ENCODE results near the gene GRB10. TPM values are rescaled to one million over a fixed set of nuclear protein-coding genes. Genes with fewer than 3 reads are reported as not detected.

Gene GRB10
- total RNA-seq, 4 donors from 2014 or later, result 3.5 to 35.1 (median 9.2) TPM

- Histone ChIP-seq H3K27me3 (peaks cover 0 to 39% (median 0%) of the 10 kb centered on the region in 4 donors), H3K9me3 (no peaks in the 10 kb centered on the region), H3K36me3 (no peaks in the 10 kb centered on the region), H3K4me1 (peaks cover 0 to 19% (median 5%) of the 10 kb centered on the region in 3 donors), H3K27ac (no peak overlapping the region), H3K4me3 (no peak overlapping the region)
- WGBS, 2 donors, result 87 to 98% methylated on average over 3 to 5 of the region's 5 CpGs
- TF ChIP-seq CTCF (IDR thresholded peaks at IDR 0.05) (no peak), POLR2A (IDR thresholded peaks at IDR 0.05) (no peak)
- intact Hi-C loops (cut with DNase I), result no loop called here
- no peak for DNase-seq
Measured at GRCh38 chr7:50795831-50796230, 13.1 kb upstream of the GRB10 start.

GRCh38 chr7:50795253-50795652 lies 12.6 kb upstream of the GRB10 start:
- Histone ChIP-seq H3K4me1 (peaks cover 0 to 25% (median 5%) of the 10 kb centered on the region in 3 donors), H3K9me3 (no peaks in the 10 kb centered on the region), H3K27me3 (peaks cover 0 to 39% (median 0%) of the 10 kb centered on the region in 4 donors), H3K4me3 (no peak overlapping the region), H3K36me3 (no peaks in the 10 kb centered on the region), H3K27ac (no peak overlapping the region)
- WGBS, 2 donors, result 62 to 63% methylated on average over 2 of the region's 2 CpGs
- DNase-seq, result no peak
- TF ChIP-seq CTCF (IDR thresholded peaks at IDR 0.05) (no peak), POLR2A (IDR thresholded peaks at IDR 0.05) (no peak)
- intact Hi-C loops (cut with DNase I), result no loop called here

GRCh38 chr7:50793947-50794570 lies 11.4 kb upstream of the GRB10 start:
- no peaks in the 10 kb centered on the region for H3K36me3 ChIP-seq
- peaks cover 0 to 31% (median 5%) of the 10 kb centered on the region in 3 donors for H3K4me1 ChIP-seq
- H3K4me3 ChIP-seq, result peak overlapping the region; percentile 41 to 84 (median 58)
- DNase-seq, result no peak
- H3K27me3 ChIP-seq, result peaks cover 0 to 39% (median 0%) of the 10 kb centered on the region in 4 donors
- no peaks in the 10 kb centered on the region for H3K9me3 ChIP-seq
- intact Hi-C loops (cut with DNase I), result no loop called here
- TF ChIP-seq POLR2A (IDR thresholded peaks at IDR 0.05) (no peak), CTCF (IDR thresholded peaks at IDR 0.05) (no peak)
- H3K27ac ChIP-seq, result peak overlapping the region; percentile 56 to 92 (median 80)
- 76 to 83% methylated on average over 14 to 18 of the region's 18 CpGs for WGBS, 2 donors

GRCh38 chr7:50793120-50793946 lies 10.6 kb upstream of the GRB10 start:
- Histone ChIP-seq H3K9me3 (peaks cover 0 to 4% (median 0%) of the 10 kb centered on the region in 3 donors), H3K27ac (peak overlapping the region; percentile 56 to 92 (median 80)), H3K27me3 (peaks cover 0 to 39% (median 0%) of the 10 kb centered on the region in 4 donors), H3K4me1 (peaks cover 0 to 31% (median 5%) of the 10 kb centered on the region in 3 donors), H3K4me3 (peak overlapping the region; percentile 41 to 84 (median 58)), H3K36me3 (no peaks in the 10 kb centered on the region)
- no peak for DNase-seq
- TF ChIP-seq CTCF (IDR thresholded peaks at IDR 0.05), result no peak
- TF ChIP-seq POLR2A (IDR thresholded peaks at IDR 0.05), result peak in 2 of 4 donors; percentile 4 to 14
- WGBS, 2 donors, result 3 to 6% methylated on average over 10 to 13 of the region's 113 CpGs
- intact Hi-C loops (cut with DNase I), result no loop called here
